ENCODE measurements around the gene SAE1.

DNA sequence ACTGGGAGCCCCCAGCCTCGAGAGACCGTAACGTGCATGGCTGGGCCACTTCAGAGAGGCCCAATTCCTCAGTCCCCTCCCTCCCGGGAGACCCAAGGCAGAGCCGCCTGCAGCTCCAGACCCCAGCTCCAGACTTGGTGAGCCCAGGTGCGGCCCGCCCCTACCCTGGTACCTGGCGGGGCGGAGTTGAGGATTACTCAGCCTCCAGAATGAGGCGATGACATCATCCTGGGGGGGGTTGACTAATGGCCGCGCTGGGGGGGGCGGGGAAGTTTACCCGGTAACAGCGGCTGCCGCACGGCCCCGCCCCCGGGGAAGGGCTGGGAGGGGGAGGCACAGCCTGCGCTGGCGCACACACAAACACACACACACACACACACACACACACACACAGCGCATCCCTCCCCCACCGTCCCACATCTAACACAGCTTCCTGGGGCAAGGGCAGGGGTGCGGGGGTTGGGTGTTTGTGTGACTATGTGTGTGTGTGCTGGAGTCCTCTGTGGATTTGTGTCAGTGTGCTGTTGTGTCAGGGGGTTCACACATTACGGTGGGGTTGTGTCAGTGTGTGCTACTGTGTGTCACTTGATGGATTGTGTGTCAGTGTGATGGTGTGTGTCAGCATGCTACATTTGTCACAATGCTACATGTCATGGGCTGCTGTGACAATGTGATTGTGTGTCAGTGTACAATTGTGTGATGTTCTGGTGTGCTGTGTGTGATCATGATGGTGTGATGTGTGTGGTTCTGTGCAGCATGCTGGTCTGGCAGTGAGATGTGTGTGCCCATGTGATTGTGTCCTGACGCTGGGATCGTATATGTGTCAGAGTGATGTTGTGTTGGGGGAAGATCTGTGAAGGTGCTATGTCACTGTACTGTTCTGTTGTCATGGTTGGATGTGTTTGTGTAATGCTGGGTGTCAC, 110.6 kb downstream of the SAE1 start:
- no peak for TF ChIP-seq POLR2A (IDR thresholded peaks at IDR 0.05)
- TF ChIP-seq, protein P1, sequence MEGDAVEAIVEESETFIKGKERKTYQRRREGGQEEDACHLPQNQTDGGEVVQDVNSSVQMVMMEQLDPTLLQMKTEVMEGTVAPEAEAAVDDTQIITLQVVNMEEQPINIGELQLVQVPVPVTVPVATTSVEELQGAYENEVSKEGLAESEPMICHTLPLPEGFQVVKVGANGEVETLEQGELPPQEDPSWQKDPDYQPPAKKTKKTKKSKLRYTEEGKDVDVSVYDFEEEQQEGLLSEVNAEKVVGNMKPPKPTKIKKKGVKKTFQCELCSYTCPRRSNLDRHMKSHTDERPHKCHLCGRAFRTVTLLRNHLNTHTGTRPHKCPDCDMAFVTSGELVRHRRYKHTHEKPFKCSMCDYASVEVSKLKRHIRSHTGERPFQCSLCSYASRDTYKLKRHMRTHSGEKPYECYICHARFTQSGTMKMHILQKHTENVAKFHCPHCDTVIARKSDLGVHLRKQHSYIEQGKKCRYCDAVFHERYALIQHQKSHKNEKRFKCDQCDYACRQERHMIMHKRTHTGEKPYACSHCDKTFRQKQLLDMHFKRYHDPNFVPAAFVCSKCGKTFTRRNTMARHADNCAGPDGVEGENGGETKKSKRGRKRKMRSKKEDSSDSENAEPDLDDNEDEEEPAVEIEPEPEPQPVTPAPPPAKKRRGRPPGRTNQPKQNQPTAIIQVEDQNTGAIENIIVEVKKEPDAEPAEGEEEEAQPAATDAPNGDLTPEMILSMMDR (IDR thresholded peaks at IDR 0.05) = no peak
- TF ChIP-seq EP300 (IDR thresholded peaks at IDR 0.05) = no peak
